ENCODE results near the gene CAPN15.

DNA sequence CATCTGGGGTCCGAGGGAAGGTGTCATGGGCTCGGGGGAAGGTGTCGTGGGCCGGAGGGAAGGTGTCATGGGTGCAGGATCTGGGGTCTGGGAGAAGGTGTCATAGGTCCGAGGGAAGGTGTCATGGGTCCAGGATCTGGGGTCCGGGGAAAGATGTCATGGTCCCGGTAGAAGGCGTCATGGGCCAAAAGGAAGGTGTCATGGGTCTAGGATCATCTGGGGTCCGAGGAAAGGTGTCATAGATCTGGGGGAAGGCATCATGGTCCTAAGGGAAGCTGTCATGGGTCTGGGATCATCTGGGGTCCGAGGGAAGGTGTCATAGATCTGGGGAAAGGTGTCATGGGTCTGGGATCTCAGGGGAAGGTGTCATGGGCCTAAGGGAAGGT lies 63.3 kb downstream of the CAPN15 start:
- TF ChIP-seq POLR2A (IDR thresholded peaks at IDR 0.05; ENCODE audit: low read depth): no peak
- no peak for TF ChIP-seq CTCF (IDR thresholded peaks at IDR 0.05)
- no peak for TF ChIP-seq POLR2AphosphoS5 (IDR thresholded peaks at IDR 0.05)

All from esophagus muscularis mucosa (tissue), 3 donors.